ENCODE results near the gene DNAJB6.

Gene DNAJB6

GRCh38 chr7:157404845-157405481 lies 68.2 kb downstream of the DNAJB6 start:
- no peak for DNase-seq (ENCODE audit: low spot score in 2 of 2)
- H3K27ac Mint-ChIP-seq: peak overlapping the region; percentile 84

DNA sequence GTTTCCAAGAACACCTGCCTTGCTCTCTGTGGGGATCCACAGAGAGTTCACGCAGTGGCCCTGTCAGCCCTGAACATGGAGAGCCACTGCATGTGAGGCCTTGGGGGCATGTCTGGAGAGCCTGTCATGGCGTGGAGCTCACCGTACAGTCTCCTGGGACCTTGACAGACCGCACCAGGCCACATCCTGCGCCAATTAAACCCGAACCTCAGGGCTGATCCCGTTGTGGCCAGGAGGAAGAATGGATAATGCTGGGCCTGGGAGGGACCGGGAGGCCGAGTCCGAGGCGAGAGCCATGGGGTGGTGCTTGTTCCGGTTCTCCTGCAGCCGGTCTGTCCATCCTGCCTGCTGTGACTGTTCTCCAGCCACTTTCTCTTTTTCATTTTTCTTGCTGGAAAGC lies 68.7 kb downstream of the DNAJB6 start:
- H3K4me3 Mint-ChIP-seq: no peak overlapping the region
- H3K36me3 Mint-ChIP-seq: peaks cover 70% of the 10 kb centered on the region
- no peaks in the 10 kb centered on the region for H3K9me3 Mint-ChIP-seq
- peak overlapping the region; percentile 84 for H3K27ac Mint-ChIP-seq
- H3K4me1 Mint-ChIP-seq: peaks cover 26% of the 10 kb centered on the region
- no peak for ATAC-seq
- no peak for DNase-seq (ENCODE audit: low spot score in 2 of 2)

More at GRCh38 chr7:157404845-157405481, 68.2 kb downstream of the DNAJB6 start:
- no peak overlapping the region for H3K4me3 Mint-ChIP-seq
- peak; percentile 38 for ATAC-seq
- peaks cover 71% of the 10 kb centered on the region for H3K36me3 Mint-ChIP-seq
- no peaks in the 10 kb centered on the region for H3K9me3 Mint-ChIP-seq
- H3K4me1 Mint-ChIP-seq: peaks cover 29% of the 10 kb centered on the region

DNA sequence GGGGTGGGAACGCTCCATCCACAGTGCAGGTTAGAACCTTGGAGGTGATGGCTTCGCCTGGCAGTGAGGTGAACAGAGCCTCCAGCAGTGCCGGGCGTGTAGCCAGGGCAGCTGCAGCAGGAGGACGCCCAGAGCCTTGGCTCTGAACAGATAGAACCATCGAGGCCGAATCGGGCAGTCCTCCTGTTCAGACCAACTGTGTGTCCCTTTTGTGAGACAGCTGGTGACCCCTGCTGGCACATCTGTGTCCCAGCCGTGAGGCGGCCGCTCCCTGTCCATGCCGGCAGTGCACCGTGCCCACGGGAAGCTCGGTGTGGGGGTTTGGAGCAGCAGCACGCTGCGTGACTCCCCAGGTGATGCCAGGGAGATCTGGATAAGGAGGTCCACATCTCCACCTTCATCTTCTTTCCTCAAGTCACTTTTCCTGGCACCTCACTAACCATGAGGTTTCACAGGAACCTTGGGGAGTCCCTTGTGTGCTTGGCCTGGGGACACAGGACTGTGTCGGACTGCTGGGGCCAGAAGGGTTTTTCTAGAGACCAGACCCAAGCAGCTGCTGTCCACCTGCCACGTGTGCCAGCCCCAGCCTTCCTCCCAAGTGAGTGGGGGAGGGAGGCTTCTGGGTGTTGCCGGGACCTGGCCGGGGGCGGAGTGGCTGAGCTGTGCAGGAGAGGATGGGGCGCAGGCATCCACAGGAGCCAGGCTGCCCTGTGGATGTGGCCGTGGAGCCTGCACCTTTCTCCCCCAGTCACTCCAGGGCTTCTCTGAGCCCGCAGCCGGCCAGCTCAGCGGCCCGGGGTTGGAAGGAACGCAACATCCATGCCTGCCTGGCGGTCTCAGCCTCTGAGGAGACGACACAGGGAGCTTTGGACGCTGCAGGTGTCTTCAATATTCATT lies 69.4 kb downstream of the DNAJB6 start:
- Mint-ChIP-seq H3K4me1 (peaks cover 23% of the 10 kb centered on the region), H3K36me3 (peaks cover 64% of the 10 kb centered on the region), H3K4me3 (no peak overlapping the region), H3K27ac (no peak overlapping the region), H3K9me3 (no peaks in the 10 kb centered on the region)
- ATAC-seq (no peak), DNase-seq (ENCODE audit: low spot score in 2 of 2) (no peak)

- Mint-ChIP-seq H3K36me3 (peaks cover 63% of the 10 kb centered on the region), H3K27ac (no peak overlapping the region), H3K9me3 (no peaks in the 10 kb centered on the region), H3K4me3 (no peak overlapping the region), H3K4me1 (peaks cover 25% of the 10 kb centered on the region)
- DNase-seq (ENCODE audit: low spot score in 2 of 2): no peak
- ATAC-seq: no peak
These were observed 70.2 kb downstream of the DNAJB6 start for GRCh38 chr7:157406971-157407370.

DNA sequence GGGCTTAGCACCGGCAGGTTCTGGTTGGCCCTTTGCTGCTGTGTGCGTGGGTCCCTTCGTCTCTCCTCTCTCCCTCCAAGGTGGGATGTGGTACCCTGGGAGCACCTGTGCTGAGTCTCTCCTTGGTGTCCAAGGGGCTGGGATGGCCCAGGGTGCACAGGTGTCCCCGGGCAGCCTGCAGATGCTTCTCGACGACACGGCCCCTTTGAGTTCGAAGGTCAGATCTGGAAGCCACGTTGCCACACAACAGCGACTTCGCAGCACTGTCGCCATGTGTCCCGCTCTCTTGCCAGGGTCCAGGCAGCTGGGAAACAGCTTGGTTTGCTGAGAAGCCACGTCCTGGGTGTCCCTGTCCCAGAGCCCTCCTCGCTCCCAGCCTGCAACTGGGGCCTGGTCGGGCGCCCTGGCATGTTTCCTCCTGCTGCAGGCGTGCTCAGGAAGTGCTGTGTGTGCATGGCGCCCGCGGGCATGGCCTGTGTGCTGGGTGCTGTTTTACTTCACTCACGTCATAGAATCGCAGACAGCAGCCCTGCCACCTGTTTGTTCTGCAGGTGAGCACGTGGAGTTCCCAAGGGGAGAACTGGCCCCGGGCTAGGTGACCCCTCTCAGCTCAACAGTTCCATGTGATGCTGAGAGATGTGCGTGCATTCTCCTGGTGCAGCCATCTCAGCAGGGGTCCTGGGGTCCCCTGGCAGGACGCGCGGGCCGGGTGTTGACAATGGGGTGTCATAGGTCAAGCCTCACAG lies 70.9 kb downstream of the DNAJB6 start:
- Mint-ChIP-seq H3K36me3 (peaks cover 68% of the 10 kb centered on the region), H3K27ac (peak overlapping the region; percentile 37), H3K4me1 (peaks cover 30% of the 10 kb centered on the region), H3K9me3 (no peaks in the 10 kb centered on the region), H3K4me3 (no peak overlapping the region)
- DNase-seq (ENCODE audit: low spot score in 2 of 2): no peak
- ATAC-seq: no peak

- Mint-ChIP-seq H3K27ac (peak overlapping the region; percentile 40), H3K4me1 (peaks cover 23% of the 10 kb centered on the region)
- ATAC-seq: no peak
These were observed 71.7 kb downstream of the DNAJB6 start for GRCh38 chr7:157408258-157409101.

GRCh38 chr7:157409149-157409752 lies 72.4 kb downstream of the DNAJB6 start:
- ATAC-seq (no peak), DNase-seq (ENCODE audit: low spot score in 2 of 2) (no peak)
- peaks cover 80% of the 10 kb centered on the region for H3K36me3 Mint-ChIP-seq
- peak overlapping the region; percentile 40 for H3K27ac Mint-ChIP-seq
- H3K4me3 Mint-ChIP-seq: no peak overlapping the region
- H3K9me3 Mint-ChIP-seq: no peaks in the 10 kb centered on the region
- H3K4me1 Mint-ChIP-seq: peaks cover 24% of the 10 kb centered on the region

More at GRCh38 chr7:157408258-157409101, 71.7 kb downstream of the DNAJB6 start:
- Mint-ChIP-seq H3K36me3 (peaks cover 76% of the 10 kb centered on the region), H3K9me3 (no peaks in the 10 kb centered on the region), H3K4me3 (no peak overlapping the region)
- no peak for DNase-seq (ENCODE audit: low spot score in 2 of 2)

- Mint-ChIP-seq H3K9me3 (no peaks in the 10 kb centered on the region), H3K27ac (no peak overlapping the region), H3K36me3 (peaks cover 80% of the 10 kb centered on the region), H3K4me1 (peaks cover 23% of the 10 kb centered on the region), H3K4me3 (peak overlapping the region; percentile 69)
- ATAC-seq (no peak), DNase-seq (ENCODE audit: low spot score in 2 of 2) (no peak)
These were observed 73.2 kb downstream of the DNAJB6 start for GRCh38 chr7:157409753-157410727.

GRCh38 chr7:157410831-157411556 lies 74.2 kb downstream of the DNAJB6 start:
- Mint-ChIP-seq H3K9me3 (no peaks in the 10 kb centered on the region), H3K36me3 (peaks cover 81% of the 10 kb centered on the region), H3K4me3 (peak overlapping the region; percentile 69), H3K27ac (peak overlapping the region; percentile 89), H3K4me1 (peaks cover 22% of the 10 kb centered on the region)
- ATAC-seq (no peak), DNase-seq (ENCODE audit: low spot score in 2 of 2) (no peak)

DNA sequence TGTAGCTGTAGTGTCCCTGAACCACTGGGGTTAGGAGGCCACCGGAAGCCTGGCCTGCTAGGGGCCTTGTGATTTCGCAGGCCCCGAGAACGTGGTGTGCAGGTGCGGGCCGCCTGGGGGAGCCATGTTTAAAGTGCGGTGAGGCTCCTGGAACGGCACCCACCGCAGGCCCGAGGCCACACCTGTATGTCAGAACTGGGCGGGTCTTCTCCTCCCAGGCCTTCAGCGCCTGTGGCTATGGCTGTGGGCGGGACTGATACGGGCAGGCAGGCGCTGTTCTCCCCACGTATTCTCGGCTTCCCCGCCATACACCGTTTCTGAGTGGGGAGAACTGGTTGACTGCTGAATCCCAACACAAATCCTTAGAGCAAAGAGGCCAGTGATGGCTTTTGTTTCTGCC lies 74.8 kb downstream of the DNAJB6 start:
- Mint-ChIP-seq H3K27ac (peak overlapping the region; percentile 89), H3K36me3 (peaks cover 84% of the 10 kb centered on the region), H3K4me1 (peaks cover 22% of the 10 kb centered on the region), H3K4me3 (peak overlapping the region; percentile 69), H3K9me3 (no peaks in the 10 kb centered on the region)
- ATAC-seq: peak; percentile 86
- peak; percentile 45 to 81 for DNase-seq (ENCODE audit: low spot score in 2 of 2)

- Mint-ChIP-seq H3K4me3 (peak overlapping the region; percentile 69), H3K9me3 (no peaks in the 10 kb centered on the region), H3K4me1 (peaks cover 22% of the 10 kb centered on the region), H3K36me3 (peaks cover 84% of the 10 kb centered on the region), H3K27ac (peak overlapping the region; percentile 89)
- ATAC-seq (peak; percentile 96), DNase-seq (ENCODE audit: low spot score in 2 of 2) (peak; percentile 47 to 83)
These were observed 75.2 kb downstream of the DNAJB6 start for GRCh38 chr7:157412021-157412443.

DNA sequence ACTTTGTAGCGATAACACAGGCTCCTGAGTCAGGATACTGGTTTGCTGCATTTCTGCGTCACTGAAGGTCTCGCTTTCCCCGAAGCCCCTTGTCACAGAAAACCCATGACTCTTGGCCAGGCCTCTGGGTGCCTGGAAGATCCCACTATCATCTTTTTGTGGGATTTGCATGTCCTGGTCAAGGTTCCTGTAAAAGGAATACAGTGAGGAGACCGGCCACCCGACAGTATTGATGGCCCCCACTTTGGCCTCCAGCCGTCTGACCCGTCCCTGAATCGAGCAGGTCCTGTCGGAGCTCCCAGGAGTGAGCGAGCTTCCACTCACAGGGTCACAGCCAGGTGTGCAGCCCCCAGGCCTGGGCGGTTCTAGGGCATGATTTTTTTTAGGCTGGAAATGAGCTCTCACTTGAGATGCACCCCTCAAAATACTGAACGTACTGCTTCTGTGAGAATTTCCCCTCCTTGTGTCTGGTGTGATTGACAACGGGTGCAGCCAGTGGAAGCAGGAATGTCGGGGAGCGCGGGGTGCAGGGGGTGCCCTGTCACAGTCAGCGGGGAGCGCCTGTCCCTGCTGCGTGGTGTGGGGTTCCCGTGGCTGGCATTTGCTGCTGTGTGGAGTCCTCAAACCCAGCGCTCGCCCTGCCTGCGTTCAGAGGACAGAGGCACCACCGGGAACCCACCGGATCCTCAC lies 75.8 kb downstream of the DNAJB6 start:
- Mint-ChIP-seq H3K27ac (no peak overlapping the region), H3K9me3 (no peaks in the 10 kb centered on the region), H3K36me3 (peaks cover 85% of the 10 kb centered on the region), H3K4me3 (peak overlapping the region; percentile 69), H3K4me1 (peaks cover 22% of the 10 kb centered on the region)
- no peak for DNase-seq (ENCODE audit: low spot score in 2 of 2)
- no peak for ATAC-seq

Data from stimulated activated effector memory CD8-positive, alpha-beta T cell treated with anti-CD3 and anti-CD28 coated beads, Interleukin-12 subunit alpha, Interleukin-12 subunit beta, amount 100 ng/mL, for 72 hours (primary cell).